Suprapubic skin (tissue), 4 donors: Measurements from ENCODE around the gene ERP27.

Experiments
- POLR2A ChIP-seq, 2 donors: fragments of 450-650 bp; IDR thresholded peaks; one replicate each; pipeline ENCODE4 v1.6.1; 2017; ENCODE audit warnings: antibody characterized with exemption in 2 of 2, mild to moderate bottlenecking in 2 of 2, moderate library complexity in 2 of 2
- POLR2AphosphoS5 ChIP-seq, 3 donors: sonication (generic); formaldehyde crosslinking; IDR thresholded peaks; one replicate each; pipeline ENCODE4 v1.6.1; 2017; ENCODE audit warnings: antibody characterized with exemption in 3 of 3
- TF ChIP-seq, protein P1 (sequence below), 2 donors: fragments of 200-600 bp in 1 of 2; fragments of 450-650 bp in 1 of 2; sonication (generic) in 1 of 2; IDR thresholded peaks; one replicate each; pipeline ENCODE4 v1.5.1; 2016 to 2019; ENCODE audit warnings: antibody characterized with exemption in 2 of 2, mild to moderate bottlenecking in 1 of 2, moderate library complexity in 1 of 2

DNA sequence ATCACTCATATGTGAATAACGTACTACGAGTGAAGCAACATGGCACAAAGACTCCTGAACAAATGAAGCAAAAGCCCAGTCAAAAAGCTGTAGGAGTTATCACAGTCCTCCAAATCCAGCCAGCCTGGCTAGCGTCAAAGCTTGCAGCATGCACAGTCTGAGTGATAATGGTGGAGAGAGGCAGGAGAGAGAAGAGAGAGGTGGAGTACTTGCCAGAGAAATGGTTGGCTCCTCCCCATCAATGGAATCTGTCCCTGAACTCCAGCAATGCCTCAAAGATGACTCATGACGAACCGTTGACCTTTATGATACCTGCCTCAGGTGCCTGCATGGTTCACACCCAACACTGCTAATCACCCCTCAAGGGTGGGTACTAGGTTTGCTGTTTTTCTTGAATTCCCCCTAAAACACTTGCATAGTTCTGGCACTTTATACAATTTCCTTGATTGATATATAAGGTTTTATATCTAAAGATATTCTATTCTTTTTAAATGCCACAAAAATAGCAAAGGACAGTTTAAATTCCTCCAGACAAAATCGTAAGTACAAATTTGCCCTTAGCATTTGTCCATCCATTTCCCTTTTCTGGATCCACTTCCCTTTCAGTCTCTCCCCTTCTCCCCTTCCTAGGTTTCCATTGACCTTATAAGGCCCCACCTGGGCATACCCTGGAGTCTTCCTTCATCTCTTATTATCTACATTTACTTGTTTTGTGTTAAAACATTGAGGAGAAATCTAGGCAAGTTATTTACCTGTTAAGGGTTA is 12.8 kb upstream of the ERP27 start:
- TF ChIP-seq POLR2A (IDR thresholded peaks at IDR 0.05) (no peak), POLR2AphosphoS5 (IDR thresholded peaks at IDR 0.05) (no peak)
- TF ChIP-seq, protein P1, sequence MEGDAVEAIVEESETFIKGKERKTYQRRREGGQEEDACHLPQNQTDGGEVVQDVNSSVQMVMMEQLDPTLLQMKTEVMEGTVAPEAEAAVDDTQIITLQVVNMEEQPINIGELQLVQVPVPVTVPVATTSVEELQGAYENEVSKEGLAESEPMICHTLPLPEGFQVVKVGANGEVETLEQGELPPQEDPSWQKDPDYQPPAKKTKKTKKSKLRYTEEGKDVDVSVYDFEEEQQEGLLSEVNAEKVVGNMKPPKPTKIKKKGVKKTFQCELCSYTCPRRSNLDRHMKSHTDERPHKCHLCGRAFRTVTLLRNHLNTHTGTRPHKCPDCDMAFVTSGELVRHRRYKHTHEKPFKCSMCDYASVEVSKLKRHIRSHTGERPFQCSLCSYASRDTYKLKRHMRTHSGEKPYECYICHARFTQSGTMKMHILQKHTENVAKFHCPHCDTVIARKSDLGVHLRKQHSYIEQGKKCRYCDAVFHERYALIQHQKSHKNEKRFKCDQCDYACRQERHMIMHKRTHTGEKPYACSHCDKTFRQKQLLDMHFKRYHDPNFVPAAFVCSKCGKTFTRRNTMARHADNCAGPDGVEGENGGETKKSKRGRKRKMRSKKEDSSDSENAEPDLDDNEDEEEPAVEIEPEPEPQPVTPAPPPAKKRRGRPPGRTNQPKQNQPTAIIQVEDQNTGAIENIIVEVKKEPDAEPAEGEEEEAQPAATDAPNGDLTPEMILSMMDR (IDR thresholded peaks at IDR 0.05), result no peak
